Measurements from ENCODE around the gene CEBPG. TPM values are rescaled to one million over a fixed set of nuclear protein-coding genes. Genes with fewer than 3 reads are reported as not detected.

CEBPG gene
- 20.7 TPM for total RNA-seq (ENCODE audit: unreplicated experiment)
- long read RNA-seq, full-length matches to known transcripts: 11 of 11 reads
- long read RNA-seq, partial matches to known transcripts: 0 of 11 reads
- long read RNA-seq, other reads (novel, unspliced or antisense): 0 of 11 reads

DNA sequence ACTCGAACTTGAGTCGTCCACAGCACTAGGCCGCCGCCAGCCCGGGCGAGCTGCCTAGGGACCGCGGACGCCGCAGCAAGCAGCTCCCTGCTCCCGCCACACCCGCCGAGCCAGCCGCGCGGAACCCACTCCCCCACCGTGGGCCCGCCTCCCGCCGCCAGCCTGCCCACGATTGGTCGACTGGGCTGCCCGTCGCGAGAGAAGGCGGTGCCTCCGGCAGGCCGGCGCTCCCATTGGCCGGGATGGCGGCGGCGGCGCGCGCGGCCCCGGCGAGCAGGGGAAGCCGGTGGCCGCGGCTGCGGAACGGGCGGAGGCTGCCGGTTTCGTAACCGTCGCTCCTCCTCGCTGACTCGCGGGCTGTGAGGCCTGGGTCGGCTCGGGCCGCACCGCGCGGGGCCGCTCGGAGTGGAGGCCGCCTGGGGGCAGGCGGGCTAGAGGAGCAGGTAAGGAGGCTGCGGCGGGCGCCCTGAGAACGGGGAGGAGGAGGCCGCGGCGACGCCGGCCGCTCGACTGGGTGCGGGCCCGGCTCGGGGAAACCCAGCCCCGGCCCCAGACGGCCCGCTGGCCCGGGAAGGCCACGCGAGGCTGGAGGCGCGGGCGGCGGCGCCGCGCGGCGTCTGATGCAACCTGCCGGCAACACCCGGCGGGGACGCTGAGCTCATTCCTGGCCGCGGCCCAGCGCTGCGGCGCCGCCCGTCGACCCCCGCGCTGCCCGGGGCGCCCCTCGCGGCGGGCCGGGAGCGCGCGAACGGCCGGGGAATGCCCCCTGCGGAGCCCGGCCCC lies at the start of gene CEBPG:
TSS of gene CEBPG (plus strand) at position 257 of the 783 bp plus-strand sequence. CDS start 5,531 bp downstream, outside the sequence.
- Mint-ChIP-seq H3K9me3 (ENCODE audit: unreplicated experiment) (no peaks in the 10 kb centered on the region), H3K27me3 (ENCODE audit: unreplicated experiment) (peaks cover 4% of the 10 kb centered on the region), H3K4me3 (ENCODE audit: unreplicated experiment) (peak within 1 kb of the TSS; percentile 93), H3K27ac (ENCODE audit: unreplicated experiment) (peak within 1 kb of the TSS; percentile 14), H3K36me3 (ENCODE audit: low read depth, unreplicated experiment) (no peaks in the 10 kb centered on the region), H3K4me1 (ENCODE audit: unreplicated experiment) (peaks cover 26% of the 10 kb centered on the region)
- peak; percentile 99 for DNase-seq (ENCODE audit: low spot score)
- TF ChIP-seq, protein P1, sequence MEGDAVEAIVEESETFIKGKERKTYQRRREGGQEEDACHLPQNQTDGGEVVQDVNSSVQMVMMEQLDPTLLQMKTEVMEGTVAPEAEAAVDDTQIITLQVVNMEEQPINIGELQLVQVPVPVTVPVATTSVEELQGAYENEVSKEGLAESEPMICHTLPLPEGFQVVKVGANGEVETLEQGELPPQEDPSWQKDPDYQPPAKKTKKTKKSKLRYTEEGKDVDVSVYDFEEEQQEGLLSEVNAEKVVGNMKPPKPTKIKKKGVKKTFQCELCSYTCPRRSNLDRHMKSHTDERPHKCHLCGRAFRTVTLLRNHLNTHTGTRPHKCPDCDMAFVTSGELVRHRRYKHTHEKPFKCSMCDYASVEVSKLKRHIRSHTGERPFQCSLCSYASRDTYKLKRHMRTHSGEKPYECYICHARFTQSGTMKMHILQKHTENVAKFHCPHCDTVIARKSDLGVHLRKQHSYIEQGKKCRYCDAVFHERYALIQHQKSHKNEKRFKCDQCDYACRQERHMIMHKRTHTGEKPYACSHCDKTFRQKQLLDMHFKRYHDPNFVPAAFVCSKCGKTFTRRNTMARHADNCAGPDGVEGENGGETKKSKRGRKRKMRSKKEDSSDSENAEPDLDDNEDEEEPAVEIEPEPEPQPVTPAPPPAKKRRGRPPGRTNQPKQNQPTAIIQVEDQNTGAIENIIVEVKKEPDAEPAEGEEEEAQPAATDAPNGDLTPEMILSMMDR (IDR thresholded peaks at IDR 0.05; ENCODE audit: unreplicated experiment): no peak

DNA sequence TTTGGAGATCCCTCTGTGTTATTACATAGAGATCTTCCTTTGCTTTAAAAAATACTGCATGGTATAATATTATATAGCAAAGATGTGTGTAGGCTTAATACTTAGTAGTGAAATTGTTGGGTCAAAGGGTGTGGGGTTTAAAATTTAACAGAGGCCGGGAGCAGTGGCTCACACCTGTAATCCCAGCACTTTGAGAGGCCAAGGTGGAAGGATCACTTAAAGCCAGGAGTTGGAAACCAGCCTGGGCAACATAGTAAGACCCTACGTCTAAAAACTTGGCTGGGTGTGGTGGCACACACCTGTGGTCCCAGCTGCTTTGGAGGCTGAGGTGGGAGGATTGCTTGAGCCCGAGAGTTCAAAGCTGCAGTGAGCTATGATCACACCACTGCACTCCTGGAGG lies 48.9 kb upstream of the CEBPG start:
- peaks cover 1% of the 10 kb centered on the region for H3K27me3 Mint-ChIP-seq (ENCODE audit: unreplicated experiment)
- H3K4me3 Mint-ChIP-seq (ENCODE audit: unreplicated experiment): no peak overlapping the region
- no peak overlapping the region for H3K27ac Mint-ChIP-seq (ENCODE audit: unreplicated experiment)
- TF ChIP-seq, protein P1 (IDR thresholded peaks at IDR 0.05; ENCODE audit: unreplicated experiment): no peak
- no peaks in the 10 kb centered on the region for H3K9me3 Mint-ChIP-seq (ENCODE audit: unreplicated experiment)
- H3K36me3 Mint-ChIP-seq (ENCODE audit: low read depth, unreplicated experiment): no peaks in the 10 kb centered on the region
- no peaks in the 10 kb centered on the region for H3K4me1 Mint-ChIP-seq (ENCODE audit: unreplicated experiment)
- no peak for DNase-seq (ENCODE audit: low spot score)

DNA sequence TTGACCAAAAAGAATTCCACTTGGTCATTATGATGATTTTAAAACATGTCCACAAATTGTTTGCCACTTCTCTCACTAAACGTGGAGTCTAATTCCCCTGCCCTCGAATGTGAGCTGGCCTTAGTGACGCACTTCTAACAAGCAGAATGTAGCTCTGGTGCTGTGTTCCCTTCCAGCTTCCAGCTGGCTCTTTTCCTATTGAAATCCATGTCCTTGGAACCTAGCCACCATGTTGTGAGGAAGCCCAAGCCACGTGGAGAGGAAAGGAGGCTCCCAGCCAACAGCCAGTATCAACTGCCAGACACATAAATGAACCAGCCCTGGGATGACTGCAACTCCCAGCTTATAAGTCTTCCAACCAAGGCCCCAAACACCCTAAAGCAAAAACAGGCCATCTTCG lies 47.6 kb upstream of the CEBPG start:
- TF ChIP-seq, protein P1 (IDR thresholded peaks at IDR 0.05; ENCODE audit: unreplicated experiment): no peak
- no peaks in the 10 kb centered on the region for H3K9me3 Mint-ChIP-seq (ENCODE audit: unreplicated experiment)
- H3K27ac Mint-ChIP-seq (ENCODE audit: unreplicated experiment): no peak overlapping the region
- H3K4me3 Mint-ChIP-seq (ENCODE audit: unreplicated experiment): no peak overlapping the region
- peaks cover 4% of the 10 kb centered on the region for H3K4me1 Mint-ChIP-seq (ENCODE audit: unreplicated experiment)
- H3K36me3 Mint-ChIP-seq (ENCODE audit: low read depth, unreplicated experiment): no peaks in the 10 kb centered on the region
- peaks cover 1% of the 10 kb centered on the region for H3K27me3 Mint-ChIP-seq (ENCODE audit: unreplicated experiment)
- DNase-seq (ENCODE audit: low spot score): no peak

DNA sequence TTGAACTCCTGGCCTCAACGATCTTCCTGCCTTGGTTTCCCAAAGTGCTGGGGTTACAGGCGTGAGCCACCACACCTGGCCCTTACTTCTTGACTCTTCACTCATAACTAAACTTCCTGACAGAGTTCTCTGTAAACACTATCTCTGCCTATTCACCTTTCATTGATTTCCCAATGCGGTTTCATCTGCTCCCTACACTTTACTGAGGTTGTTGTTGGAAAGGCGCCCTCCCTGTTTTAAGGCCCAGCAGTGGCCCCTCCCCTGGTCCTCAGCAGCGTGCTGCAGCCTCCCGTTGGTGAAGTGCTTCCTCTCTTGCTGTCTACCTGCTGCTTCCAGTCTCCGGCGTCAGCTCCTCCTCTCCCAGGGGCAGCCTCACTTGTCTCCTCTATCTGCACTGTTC lies 44.4 kb upstream of the CEBPG start:
- TF ChIP-seq, protein P1 (IDR thresholded peaks at IDR 0.05; ENCODE audit: unreplicated experiment): no peak
- Mint-ChIP-seq H3K36me3 (ENCODE audit: low read depth, unreplicated experiment) (no peaks in the 10 kb centered on the region), H3K9me3 (ENCODE audit: unreplicated experiment) (no peaks in the 10 kb centered on the region), H3K4me3 (ENCODE audit: unreplicated experiment) (no peak overlapping the region), H3K27me3 (ENCODE audit: unreplicated experiment) (peaks cover 1% of the 10 kb centered on the region), H3K4me1 (ENCODE audit: unreplicated experiment) (peaks cover 4% of the 10 kb centered on the region), H3K27ac (ENCODE audit: unreplicated experiment) (no peak overlapping the region)
- DNase-seq (ENCODE audit: low spot score): no peak

DNA sequence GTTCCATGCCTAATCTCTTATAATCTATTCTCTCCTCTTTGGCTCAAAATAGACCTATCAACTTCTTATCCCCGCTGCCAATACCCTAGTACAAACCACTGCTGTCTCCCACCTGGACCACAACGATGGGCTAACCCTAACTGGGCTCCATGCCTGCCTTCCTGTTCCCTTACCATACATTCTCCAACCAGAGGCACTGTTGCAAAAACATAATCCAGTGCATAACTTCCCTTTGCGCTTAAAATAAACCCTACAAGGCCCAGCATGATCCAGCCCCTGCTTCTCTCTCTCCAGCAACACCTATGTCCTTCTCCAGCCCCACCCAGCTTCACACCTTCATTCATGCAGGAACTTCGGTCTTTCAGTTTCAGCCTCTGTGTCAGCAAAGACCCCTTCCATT lies 43.8 kb upstream of the CEBPG start:
- TF ChIP-seq, protein P1 (IDR thresholded peaks at IDR 0.05; ENCODE audit: unreplicated experiment): no peak
- Mint-ChIP-seq H3K9me3 (ENCODE audit: unreplicated experiment) (no peaks in the 10 kb centered on the region), H3K4me3 (ENCODE audit: unreplicated experiment) (no peak overlapping the region), H3K27ac (ENCODE audit: unreplicated experiment) (no peak overlapping the region), H3K36me3 (ENCODE audit: low read depth, unreplicated experiment) (no peaks in the 10 kb centered on the region), H3K4me1 (ENCODE audit: unreplicated experiment) (peaks cover 4% of the 10 kb centered on the region), H3K27me3 (ENCODE audit: unreplicated experiment) (peaks cover 1% of the 10 kb centered on the region)
- no peak for DNase-seq (ENCODE audit: low spot score)

Data from endothelial cell (in vitro differentiated cells).